GM21619 (cell line): ENCODE measurements around the gene NUMA1.
A peak's percentile ranks its signal among the peaks of the same experiment; 100 is the strongest.

Experiments
- ATAC-seq: cut with Tn5 transposase; IDR thresholded peaks from one replicate; pipeline ENCODE4 v1.9.1; 2021; ENCODE audit not compliant: unreplicated experiment

The NUMA1 gene

GRCh38 chr11:72102946-72103753, 22.8 kb upstream of the NUMA1 start, which contains the start of gene LAMTOR1:
TSS of gene LAMTOR1 (minus strand) at chr11:72103297. CDS start at chr11:72103224, 73 bp downstream.
- ATAC-seq: peak; percentile 83

- ATAC-seq: no peak
These were observed 22.2 kb upstream of the NUMA1 start for GRCh38 chr11:72102631-72102945.

- ATAC-seq: no peak
These were observed 21.8 kb upstream of the NUMA1 start for GRCh38 chr11:72102162-72102561.

GRCh38 chr11:72100462-72100861, 20.1 kb upstream of the NUMA1 start:
- no peak for ATAC-seq

GRCh38 chr11:72100009-72100408, 19.7 kb upstream of the NUMA1 start:
- no peak for ATAC-seq

- ATAC-seq: no peak
These were observed 18.4 kb upstream of the NUMA1 start for GRCh38 chr11:72098741-72099140.

GRCh38 chr11:72091292-72091691, 10.9 kb upstream of the NUMA1 start:
- ATAC-seq: no peak

GRCh38 chr11:72088076-72088808, 7.9 kb upstream of the NUMA1 start:
- no peak for ATAC-seq

- no peak for ATAC-seq
These were observed 5.4 kb upstream of the NUMA1 start for GRCh38 chr11:72085621-72086351.

GRCh38 chr11:72084965-72085364, 4.6 kb upstream of the NUMA1 start:
- ATAC-seq: no peak

- ATAC-seq: no peak
These were observed 3.7 kb upstream of the NUMA1 start for GRCh38 chr11:72084076-72084475.

GRCh38 chr11:72083414-72083813, 3.1 kb upstream of the NUMA1 start:
- ATAC-seq: no peak

- ATAC-seq: no peak
These were observed 1.6 kb upstream of the NUMA1 start for GRCh38 chr11:72081821-72082453.

- ATAC-seq: no peak
These were observed 872 bp upstream of the NUMA1 start for GRCh38 chr11:72081184-72081644.

GRCh38 chr11:72079819-72080325, 470 bp downstream of the NUMA1 start:
- ATAC-seq: no peak

- no peak for ATAC-seq
These were observed 1.9 kb downstream of the NUMA1 start for GRCh38 chr11:72078477-72078876.

GRCh38 chr11:72075756-72076155, 4.6 kb downstream of the NUMA1 start:
- no peak for ATAC-seq

GRCh38 chr11:72075109-72075508, 5.2 kb downstream of the NUMA1 start:
- ATAC-seq: no peak

- ATAC-seq: no peak
These were observed 8.0 kb downstream of the NUMA1 start for GRCh38 chr11:72072348-72072747.

- no peak for ATAC-seq
These were observed 9.9 kb downstream of the NUMA1 start for GRCh38 chr11:72070491-72070890.

GRCh38 chr11:72069787-72070251, 10.5 kb downstream of the NUMA1 start:
- ATAC-seq: peak; percentile 68
